ENCODE measurements around the gene PDRG1. TPM values are rescaled to one million over a fixed set of nuclear protein-coding genes. Genes with fewer than 3 reads are reported as not detected.

The PDRG1 gene
- total and polyA plus RNA-seq, 8 donors, result 3.6 to 12.0 (median 5.6) TPM

DNA sequence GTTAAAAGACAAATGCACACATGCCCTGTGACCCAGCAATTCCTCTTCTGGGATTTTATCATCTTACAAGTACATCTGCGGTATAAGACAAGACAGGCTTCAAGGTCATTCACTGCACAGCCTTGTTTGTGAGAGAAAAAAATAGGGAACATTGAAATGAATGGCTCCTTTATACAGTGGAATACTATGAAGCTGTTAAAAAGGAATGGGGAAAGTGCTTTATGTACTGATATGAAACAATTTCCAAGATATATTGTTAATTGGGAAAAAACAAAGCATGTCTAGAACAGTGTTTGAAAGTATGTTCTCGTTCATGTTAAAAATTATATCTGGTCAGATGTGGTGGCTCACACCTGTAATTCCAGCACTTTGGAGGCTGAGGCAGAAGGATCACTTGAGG lies 25.4 kb downstream of the PDRG1 start:
- H3K27ac ChIP-seq, result no peak overlapping the region
- TF ChIP-seq, protein P1, sequence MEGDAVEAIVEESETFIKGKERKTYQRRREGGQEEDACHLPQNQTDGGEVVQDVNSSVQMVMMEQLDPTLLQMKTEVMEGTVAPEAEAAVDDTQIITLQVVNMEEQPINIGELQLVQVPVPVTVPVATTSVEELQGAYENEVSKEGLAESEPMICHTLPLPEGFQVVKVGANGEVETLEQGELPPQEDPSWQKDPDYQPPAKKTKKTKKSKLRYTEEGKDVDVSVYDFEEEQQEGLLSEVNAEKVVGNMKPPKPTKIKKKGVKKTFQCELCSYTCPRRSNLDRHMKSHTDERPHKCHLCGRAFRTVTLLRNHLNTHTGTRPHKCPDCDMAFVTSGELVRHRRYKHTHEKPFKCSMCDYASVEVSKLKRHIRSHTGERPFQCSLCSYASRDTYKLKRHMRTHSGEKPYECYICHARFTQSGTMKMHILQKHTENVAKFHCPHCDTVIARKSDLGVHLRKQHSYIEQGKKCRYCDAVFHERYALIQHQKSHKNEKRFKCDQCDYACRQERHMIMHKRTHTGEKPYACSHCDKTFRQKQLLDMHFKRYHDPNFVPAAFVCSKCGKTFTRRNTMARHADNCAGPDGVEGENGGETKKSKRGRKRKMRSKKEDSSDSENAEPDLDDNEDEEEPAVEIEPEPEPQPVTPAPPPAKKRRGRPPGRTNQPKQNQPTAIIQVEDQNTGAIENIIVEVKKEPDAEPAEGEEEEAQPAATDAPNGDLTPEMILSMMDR (IDR thresholded peaks at IDR 0.05), result no peak
- H3K4me3 ChIP-seq, result no peak overlapping the region

DNA sequence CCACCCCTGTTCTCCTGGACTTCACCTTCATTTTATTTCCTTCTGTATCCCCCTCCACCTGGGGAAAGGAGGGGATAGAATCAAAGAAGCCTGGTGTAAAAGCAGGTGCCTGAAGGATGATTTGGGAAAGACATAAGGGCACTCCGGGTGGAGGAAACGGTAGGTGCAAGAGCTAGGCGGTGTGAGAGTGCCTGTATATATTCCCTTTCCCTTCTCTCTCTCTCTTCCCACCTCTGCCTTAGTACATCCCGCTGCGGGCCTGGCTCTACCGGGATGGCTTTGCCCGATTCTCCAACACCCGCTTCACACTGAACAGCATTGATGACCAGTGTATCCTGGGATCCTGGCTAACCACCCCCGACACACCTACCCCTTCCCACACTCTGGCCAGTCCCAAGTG lies 26.2 kb downstream of the PDRG1 start:
- no peak for FAIRE-seq

More for the DNA sequence above, 25.4 kb downstream of the PDRG1 start:
- H3K9me3 ChIP-seq, result no peaks in the 10 kb centered on the region
- H3K4me1 ChIP-seq, result no peaks in the 10 kb centered on the region
- ATAC-seq, result no peak
- intact Hi-C loops (cut with DNase I), result no loop called here
- H3K36me3 ChIP-seq, result no peaks in the 10 kb centered on the region
- no peak for DNase-seq
- no peak for FAIRE-seq
- 62 to 74% methylated on average over 2 of the region's 2 CpGs for WGBS, 2 donors
- H3K27me3 ChIP-seq, result no peaks in the 10 kb centered on the region

DNA sequence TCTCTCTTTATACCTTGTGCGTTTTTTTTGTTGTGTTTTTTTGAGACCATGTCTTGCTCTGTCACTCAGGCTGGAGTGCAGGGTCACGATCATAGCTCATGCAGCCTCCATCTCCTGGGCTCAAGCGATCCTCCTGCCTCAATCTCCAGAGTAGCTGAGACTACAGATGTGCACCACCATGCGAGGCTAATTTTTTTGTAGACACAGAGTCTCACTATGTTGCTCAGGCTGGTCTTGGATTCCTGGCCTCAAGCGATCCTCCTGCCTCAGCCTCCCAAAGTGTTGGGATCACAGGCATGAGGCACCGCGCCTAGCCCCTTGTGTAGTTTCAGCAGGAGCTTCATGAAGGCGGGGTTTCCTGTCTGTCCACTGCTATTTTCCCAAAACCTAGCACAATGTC lies 27.3 kb downstream of the PDRG1 start:
- WGBS, 2 donors, result 79 to 88% methylated on average over 8 of the region's 8 CpGs
- H3K27me3 ChIP-seq, result no peaks in the 10 kb centered on the region
- TF ChIP-seq, protein P1 (IDR thresholded peaks at IDR 0.05), result no peak
- no peaks in the 10 kb centered on the region for H3K9me3 ChIP-seq
- no peak overlapping the region for H3K4me3 ChIP-seq
- no peak for ATAC-seq
- H3K36me3 ChIP-seq, result no peaks in the 10 kb centered on the region
- no peak for FAIRE-seq
- no peak overlapping the region for H3K27ac ChIP-seq
- H3K4me1 ChIP-seq, result no peaks in the 10 kb centered on the region
- DNase-seq, result no peak
- intact Hi-C loops (cut with DNase I), result no loop called here

More for the DNA sequence above, 26.2 kb downstream of the PDRG1 start:
- Histone ChIP-seq H3K27me3 (no peaks in the 10 kb centered on the region), H3K27ac (no peak overlapping the region), H3K9me3 (no peaks in the 10 kb centered on the region), H3K4me3 (no peak overlapping the region), H3K4me1 (no peaks in the 10 kb centered on the region), H3K36me3 (no peaks in the 10 kb centered on the region)
- DNase-seq (no peak), ATAC-seq (no peak)
- 55 to 62% methylated on average over 9 of the region's 9 CpGs for WGBS, 2 donors
- TF ChIP-seq, protein P1 (IDR thresholded peaks at IDR 0.05), result no peak
- intact Hi-C loops (cut with DNase I), result no loop called here

DNA sequence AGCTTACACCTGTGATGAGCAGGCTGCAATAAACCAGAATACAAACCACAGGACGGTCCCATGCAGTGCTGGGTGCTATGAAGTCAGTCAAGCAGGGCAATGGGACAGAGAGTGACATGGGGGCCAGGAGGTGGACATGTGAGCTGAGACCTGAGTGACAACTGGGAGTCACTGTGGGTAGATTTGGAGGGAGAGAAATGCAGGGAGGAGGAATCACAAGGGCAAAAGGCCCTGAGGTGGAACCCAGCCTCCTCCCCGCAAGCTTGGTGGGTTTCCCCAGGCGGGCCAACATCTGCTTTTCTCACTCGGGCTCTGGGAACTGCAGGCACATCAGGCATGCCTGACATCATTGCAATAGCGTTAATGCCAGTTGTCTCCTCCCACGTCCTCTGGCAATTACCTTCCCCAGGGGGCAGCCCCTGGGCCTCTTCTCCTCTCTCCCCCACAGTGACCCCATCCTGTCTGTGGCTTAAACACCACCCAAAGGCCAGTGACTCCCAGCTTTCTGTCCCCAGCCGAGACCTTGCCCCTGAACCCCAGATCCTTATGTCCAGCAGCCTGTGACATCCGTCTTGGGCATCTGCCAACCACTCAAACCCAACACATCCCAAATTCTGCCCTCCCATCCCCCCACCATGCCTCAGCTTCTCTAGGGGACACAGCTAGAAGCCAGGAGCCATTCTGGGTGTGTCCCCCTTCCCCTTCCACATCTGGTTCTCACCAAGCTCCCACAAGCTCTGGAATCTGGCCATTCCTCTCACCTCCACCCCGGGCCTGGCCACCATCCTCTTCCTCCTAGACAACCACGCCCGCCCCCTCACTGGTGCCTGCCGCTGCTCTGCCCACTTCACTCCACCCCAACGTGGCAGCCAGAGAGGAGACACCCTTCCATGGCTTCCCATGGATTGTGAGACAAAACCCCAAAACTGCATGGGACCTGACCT lies 28.2 kb downstream of the PDRG1 start:
- FAIRE-seq (no peak), ATAC-seq (no peak), DNase-seq (no peak)
- 58 to 71% methylated on average over 11 to 13 of the region's 13 CpGs for WGBS, 2 donors
- TF ChIP-seq, protein P1 (IDR thresholded peaks at IDR 0.05), result no peak
- Histone ChIP-seq H3K4me3 (no peak overlapping the region), H3K27me3 (no peaks in the 10 kb centered on the region), H3K27ac (no peak overlapping the region), H3K36me3 (no peaks in the 10 kb centered on the region), H3K4me1 (no peaks in the 10 kb centered on the region), H3K9me3 (no peaks in the 10 kb centered on the region)
- intact Hi-C loops (cut with DNase I), result no loop called here

DNA sequence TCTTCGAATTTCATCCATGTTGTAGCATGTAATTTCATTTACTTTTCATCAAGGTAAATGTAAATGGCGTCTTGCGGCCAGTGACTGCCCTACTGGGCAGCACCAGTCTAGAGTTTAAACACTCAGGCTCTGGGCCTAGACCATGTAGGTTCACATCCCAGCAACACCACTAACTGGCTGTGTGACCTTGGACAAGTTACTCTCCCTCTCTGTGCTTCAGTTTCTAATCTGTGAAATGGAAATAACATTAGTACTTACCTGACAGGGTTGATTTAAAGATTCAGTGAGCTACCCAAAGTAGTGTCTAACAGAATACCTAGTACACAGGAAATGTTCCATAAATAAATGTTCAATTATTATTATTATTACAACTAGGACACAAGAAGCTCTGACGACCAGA lies 29.3 kb downstream of the PDRG1 start:
- Histone ChIP-seq H3K9me3 (no peaks in the 10 kb centered on the region), H3K27ac (no peak overlapping the region), H3K36me3 (no peaks in the 10 kb centered on the region), H3K27me3 (no peaks in the 10 kb centered on the region), H3K4me3 (no peak overlapping the region), H3K4me1 (no peaks in the 10 kb centered on the region)
- ATAC-seq (no peak), DNase-seq (no peak), FAIRE-seq (no peak)
- TF ChIP-seq, protein P1 (IDR thresholded peaks at IDR 0.05), result no peak
- WGBS, 2 donors, result 64 to 69% methylated on average over 4 of the region's 4 CpGs
- intact Hi-C loops (cut with DNase I), result no loop called here

Measured in pancreas (tissue), 10 donors.